UCSD-AML1 (cell line): ENCODE data around the gene DHRS2.
"Not testable (repeated sequence)": the region's sequence is repeated elsewhere in the genome, so short reads cannot be mapped to it uniquely, and the experiment has no call there.

Experiments
- DNase-seq: peaks from one replicate; lab custom pipeline; 2025; ENCODE audit not compliant: unreplicated experiment; lab: John Stamatoyannopoulos, UW

The DHRS2 gene

DNA sequence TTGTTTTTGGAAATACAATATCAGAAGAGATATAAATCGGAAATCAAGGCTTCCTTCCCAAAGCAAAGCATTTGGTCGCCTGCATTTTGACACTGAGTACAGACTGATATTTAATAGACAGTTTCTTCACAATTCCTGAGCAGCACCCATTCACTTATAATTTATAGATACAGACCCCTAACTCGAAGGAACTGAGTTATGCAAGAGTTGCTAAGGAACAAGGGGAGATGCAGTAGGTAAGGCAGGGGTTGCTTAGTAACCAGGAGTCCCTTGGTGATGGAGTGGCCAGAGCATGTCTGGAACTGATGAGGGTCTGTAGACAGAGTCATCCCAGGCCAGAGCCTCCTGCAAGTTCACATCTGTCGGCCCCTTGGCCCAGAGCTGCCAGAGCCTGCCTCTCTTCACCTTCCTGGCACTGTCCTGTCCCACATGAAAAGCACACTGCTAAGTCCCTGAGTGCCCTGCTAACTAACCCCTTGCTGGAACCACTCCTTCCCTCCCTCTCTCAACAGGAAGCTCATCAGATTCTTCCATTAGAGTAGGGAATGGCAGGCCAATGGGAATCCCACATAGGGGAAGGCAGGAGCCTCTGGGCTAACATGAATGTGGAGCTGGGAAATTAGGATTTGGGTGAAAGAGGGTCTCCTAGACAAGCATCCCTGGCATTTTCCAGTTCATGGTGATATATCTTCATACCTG, 3.6 kb upstream of the DHRS2 start:
- no peak for DNase-seq

GRCh38 chr14:23633160-23633701, 2.9 kb upstream of the DHRS2 start:
- DNase-seq = no peak

- not testable (repeated sequence) for DNase-seq
These were observed 1.3 kb upstream of the DHRS2 start for GRCh38 chr14:23634698-23635412.

DNA sequence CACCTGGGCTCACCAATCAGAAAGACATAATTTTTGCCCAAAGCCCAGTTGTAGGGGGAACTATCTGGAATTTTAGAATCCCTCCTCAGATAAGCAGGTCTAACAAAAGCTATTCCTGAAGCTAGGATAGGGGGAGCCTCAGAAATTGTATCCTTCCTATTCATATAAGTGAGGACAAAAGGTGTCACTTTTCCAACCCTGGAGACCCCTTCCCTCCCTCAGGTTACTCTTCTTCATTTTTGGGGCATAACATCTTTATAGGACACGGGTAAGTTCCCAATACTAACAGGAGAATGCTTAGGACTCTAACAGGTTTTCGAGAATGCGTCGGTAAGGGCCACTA, 1.1 kb downstream of the DHRS2 start:
- DNase-seq = not testable (repeated sequence)

- DNase-seq = not testable (repeated sequence)
These were observed 1.7 kb downstream of the DHRS2 start for GRCh38 chr14:23637655-23638413.

DNA sequence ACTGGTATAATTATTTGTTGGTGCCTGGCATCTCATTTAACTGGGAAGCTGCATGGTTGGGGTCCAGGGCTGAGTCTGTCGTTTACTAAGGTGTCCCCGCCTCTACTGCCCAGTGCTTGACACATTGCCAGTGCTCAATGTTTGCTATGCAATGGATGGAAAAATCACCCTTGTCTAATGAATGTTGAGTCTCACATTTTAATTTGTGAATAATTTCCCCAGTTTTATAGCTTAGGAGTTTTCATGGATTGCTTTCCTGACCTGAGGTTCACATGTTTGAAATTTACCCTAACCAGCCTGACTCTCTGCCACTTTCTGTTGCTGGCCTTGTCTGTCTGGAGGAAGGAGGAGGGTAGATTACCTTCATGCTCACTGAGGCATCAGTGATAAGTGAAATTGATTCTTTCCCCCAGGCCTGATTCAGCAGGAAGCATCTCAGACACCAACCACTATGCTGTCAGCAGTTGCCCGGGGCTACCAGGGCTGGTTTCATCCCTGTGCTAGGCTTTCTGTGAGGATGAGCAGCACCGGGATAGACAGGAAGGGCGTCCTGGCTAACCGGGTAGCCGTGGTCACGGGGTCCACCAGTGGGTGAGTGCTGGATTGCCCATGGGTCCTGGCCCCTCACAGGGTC, 2.4 kb downstream of the DHRS2 start:
- no peak for DNase-seq

GRCh38 chr14:23639048-23639890, 3.1 kb downstream of the DHRS2 start:
- no peak for DNase-seq

DNA sequence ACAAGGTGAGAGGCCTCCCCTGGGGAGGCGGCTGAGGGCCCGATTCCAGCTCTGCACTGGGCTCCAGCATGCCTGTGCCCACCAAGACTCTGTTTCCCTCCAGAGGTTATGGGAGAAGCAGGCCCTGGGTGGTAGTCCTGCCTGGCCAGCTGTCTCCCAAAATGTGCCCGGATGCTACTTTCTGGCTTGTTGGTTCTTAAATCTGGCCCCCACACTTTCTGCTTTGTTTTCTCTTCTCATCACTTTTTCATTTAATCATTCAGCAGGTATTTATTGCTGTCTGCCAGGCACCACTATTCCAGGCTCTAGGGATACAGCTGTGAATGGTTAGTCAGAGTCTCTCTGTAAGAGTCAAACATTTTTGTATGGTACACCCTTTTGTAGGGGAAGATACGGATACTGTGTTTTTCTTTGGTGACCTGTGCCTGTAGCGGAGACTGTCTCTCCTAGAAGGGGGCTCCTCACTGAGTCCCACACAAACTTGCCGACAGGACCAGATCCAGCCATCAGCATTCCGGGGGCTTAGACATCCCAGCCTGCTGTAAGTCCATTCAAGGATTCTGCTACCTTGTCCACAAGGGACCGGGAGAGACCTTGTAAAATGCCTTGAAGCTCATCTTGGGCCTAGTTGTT, 3.8 kb downstream of the DHRS2 start:
- DNase-seq = no peak

DNA sequence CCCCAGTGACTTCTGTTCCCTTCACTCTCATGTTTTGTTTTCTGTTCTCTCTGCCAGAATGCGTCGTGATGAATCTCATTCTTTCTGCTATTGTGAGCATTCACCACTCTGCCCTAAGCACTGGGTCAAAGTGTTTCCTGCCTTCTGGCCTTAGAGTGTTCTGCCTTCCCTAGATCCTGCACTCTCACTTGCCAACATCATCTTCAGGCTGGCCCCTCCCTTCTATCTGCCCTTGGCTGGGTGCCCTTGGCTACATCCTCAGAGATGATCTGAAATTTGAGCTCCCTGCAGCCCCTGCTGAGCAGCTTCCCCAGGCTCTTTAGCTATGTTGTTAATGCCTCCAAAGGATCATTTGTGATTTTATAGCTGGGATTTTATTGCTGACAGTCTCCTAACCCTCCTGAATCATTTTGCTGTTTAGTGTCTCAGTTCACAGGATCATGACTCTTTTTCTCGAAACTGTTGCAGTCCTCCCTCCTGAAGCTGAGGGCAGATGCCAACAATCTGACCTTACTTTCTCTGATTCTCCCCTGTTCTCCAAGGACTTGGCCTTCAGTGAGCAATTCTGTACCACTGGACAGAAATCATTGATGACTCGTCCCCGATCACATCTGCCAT, 4.5 kb downstream of the DHRS2 start:
- DNase-seq = no peak

- DNase-seq = no peak
These were observed 5.2 kb downstream of the DHRS2 start for GRCh38 chr14:23641180-23641914.

- no peak for DNase-seq
These were observed 5.9 kb downstream of the DHRS2 start for GRCh38 chr14:23641915-23642588.

DNA sequence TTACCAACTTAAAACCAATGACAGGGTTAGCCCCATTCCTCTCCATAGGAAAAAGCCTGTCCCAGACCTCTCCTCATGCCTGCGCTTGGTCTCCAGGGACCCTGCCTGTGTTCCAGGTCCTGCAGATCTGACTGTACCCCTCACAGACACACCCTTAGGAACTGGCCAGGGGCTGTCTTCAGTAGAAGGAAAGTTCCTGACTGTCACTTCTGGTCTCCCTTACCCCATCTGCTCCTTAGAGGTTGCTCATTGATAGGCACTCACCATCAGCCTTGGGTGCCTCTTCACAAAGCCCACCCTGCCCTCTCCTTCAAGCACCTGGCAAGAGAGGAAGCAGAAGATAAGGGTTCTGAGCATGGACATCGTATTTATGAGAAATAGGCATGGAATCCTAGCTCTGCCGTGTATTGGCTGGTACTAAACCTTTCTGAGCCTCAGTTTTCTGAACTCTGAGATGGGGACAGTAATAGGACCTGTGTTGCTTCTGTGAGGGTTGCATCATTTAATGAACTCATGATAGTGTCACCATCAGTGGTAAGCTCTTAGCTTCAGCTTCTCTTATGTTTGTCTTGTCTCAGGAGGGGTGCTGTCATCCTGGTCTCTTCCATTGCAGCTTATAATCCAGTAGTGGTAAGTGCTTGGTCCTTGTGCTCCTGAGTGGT, 7.5 kb downstream of the DHRS2 start:
- no peak for DNase-seq

- no peak for DNase-seq
These were observed 8.2 kb downstream of the DHRS2 start for GRCh38 chr14:23644195-23644918.

DNA sequence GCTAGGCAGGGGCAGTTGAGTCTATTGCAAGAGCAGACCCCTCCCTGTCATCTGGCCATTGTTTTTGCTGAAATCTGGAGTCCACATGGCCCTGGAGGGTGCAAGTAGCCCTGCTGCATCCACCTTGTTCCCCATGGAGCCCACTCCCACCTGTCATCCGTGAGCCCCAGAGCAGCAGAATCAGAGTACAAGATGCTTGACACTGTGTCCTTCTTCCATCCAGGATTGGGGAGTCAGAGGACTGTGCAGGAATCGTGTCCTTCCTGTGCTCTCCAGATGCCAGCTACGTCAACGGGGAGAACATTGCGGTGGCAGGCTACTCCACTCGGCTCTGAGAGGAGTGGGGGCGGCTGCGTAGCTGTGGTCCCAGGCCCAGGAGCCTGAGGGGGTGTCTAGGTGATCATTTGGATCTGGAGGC, 8.8 kb downstream of the DHRS2 start:
- DNase-seq = no peak

GRCh38 chr14:23645504-23645811, 9.3 kb downstream of the DHRS2 start:
- no peak for DNase-seq

DNA sequence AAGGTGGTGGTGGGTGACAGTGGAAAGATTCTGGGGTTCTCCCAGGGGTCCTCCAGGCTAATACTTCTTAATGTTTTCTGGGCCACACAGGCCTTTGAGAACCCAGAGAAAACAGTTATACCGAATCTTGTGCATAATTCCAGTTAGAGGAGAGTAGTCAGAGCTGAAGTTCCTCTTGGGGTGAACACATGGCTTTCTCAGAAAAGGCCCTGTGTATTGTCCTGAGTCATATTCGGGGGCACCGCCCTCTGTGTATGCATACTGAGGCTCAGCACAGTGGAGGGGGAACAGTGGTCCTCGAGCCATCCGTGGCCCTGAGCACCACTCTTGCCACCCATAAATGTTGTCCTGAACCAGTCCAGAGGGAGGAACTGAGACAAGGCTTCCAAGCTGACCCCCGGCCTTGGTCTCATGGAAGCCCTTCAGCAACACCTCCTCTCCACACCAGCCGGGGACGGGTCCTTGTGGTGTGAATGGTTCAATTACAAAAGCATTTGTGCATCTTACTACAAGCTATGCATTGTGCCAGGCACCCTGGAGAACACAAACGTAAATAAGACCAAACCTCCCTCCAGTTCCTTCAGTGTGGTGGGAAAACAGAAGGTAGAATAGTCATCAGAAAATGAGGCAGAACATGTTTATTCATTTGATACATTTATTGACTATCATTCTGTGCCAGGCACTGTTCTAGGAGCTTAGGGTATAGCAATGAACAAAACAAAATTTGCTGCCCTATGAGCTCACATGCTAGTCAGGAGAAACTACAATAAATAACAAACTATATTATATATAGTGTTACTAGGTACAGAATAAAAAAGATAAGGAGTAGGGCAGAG, 9.9 kb downstream of the DHRS2 start:
- DNase-seq = no peak
